HEK293 (cell line): ENCODE results near the gene BHLHE23.

Experiments used
- CTCF ChIP-seq: fragments of 450-650 bp; formaldehyde crosslinking; IDR thresholded peaks from 2 replicates; pipeline ENCODE4 v1.5.1; 2016; ENCODE audit warnings: missing biosample characterization, missing genetic modification characterization
- KLF9 ChIP-seq: fragments of 450-650 bp; formaldehyde crosslinking; IDR thresholded peaks from 2 replicates; pipeline ENCODE4 v1.5.1; 2016; ENCODE audit warnings: missing biosample characterization, missing genetic modification characterization, low read depth
- SP2 ChIP-seq: fragments of 450-650 bp; formaldehyde crosslinking; IDR thresholded peaks from 2 replicates; pipeline ENCODE4 v1.5.1; 2016; ENCODE audit warnings: missing biosample characterization, missing genetic modification characterization
- ZNF10 ChIP-seq: fragments of 450-650 bp; formaldehyde crosslinking; IDR thresholded peaks from 2 replicates; pipeline ENCODE4 v1.5.1; 2017; ENCODE audit warnings: missing biosample characterization, missing genetic modification characterization
- ZNF24 ChIP-seq: fragments of 450-650 bp; formaldehyde crosslinking; IDR thresholded peaks from 2 replicates; pipeline ENCODE4 v1.5.1; 2016; ENCODE audit warnings: missing biosample characterization, missing genetic modification characterization
- ZNF354C ChIP-seq: fragments of 450-650 bp; formaldehyde crosslinking; IDR thresholded peaks from 2 replicates; pipeline ENCODE4 v1.5.1; 2016; ENCODE audit warnings: missing biosample characterization, missing genetic modification characterization, low read depth, borderline replicate concordance
- ZNF561 ChIP-seq: fragments of 450-650 bp; IDR thresholded peaks from 2 replicates; pipeline ENCODE4 v1.5.1; 2018; ENCODE audit warnings: missing biosample characterization, missing genetic modification characterization, borderline replicate concordance

GRCh38 chr20:63007646-63008488 is 1.1 kb upstream of the BHLHE23 start:
- no peak for TF ChIP-seq CTCF (tag by site-specific recombination)
- TF ChIP-seq SP2 (tag by site-specific recombination) = no peak
- TF ChIP-seq ZNF561 = no peak
- no peak for TF ChIP-seq ZNF10 (tag by site-specific recombination)
- no peak for TF ChIP-seq KLF9 (tag by site-specific recombination)
- no peak for TF ChIP-seq ZNF354C (tag by site-specific recombination)
- no peak for TF ChIP-seq ZNF24 (tag by site-specific recombination)
